Coronary artery (tissue), 2 donors: ENCODE data around the gene LSP1.

Experiments used
- DNase-seq: peaks from one replicate; pipeline ENCODE4 v3.0.0-alpha.2; 2017; ENCODE audit warnings: low spot score
- H3K27ac ChIP-seq, 2 donors: fragments of 200-600 bp; sonication (generic); one replicate each; pipeline ENCODE4 v1.5.1; 2016 to 2019
- H3K4me3 ChIP-seq: fragments of 200-600 bp; sonication (generic); 2 replicates; pipeline ENCODE4 v1.5.1; 2016; ENCODE audit warnings: mild to moderate bottlenecking, moderate library complexity
- TF ChIP-seq, protein P1 (sequence below): fragments of 200-600 bp; sonication (generic); IDR thresholded peaks from one replicate; pipeline ENCODE4 v1.5.1; 2019; ENCODE audit warnings: antibody characterized with exemption

The LSP1 gene

DNA sequence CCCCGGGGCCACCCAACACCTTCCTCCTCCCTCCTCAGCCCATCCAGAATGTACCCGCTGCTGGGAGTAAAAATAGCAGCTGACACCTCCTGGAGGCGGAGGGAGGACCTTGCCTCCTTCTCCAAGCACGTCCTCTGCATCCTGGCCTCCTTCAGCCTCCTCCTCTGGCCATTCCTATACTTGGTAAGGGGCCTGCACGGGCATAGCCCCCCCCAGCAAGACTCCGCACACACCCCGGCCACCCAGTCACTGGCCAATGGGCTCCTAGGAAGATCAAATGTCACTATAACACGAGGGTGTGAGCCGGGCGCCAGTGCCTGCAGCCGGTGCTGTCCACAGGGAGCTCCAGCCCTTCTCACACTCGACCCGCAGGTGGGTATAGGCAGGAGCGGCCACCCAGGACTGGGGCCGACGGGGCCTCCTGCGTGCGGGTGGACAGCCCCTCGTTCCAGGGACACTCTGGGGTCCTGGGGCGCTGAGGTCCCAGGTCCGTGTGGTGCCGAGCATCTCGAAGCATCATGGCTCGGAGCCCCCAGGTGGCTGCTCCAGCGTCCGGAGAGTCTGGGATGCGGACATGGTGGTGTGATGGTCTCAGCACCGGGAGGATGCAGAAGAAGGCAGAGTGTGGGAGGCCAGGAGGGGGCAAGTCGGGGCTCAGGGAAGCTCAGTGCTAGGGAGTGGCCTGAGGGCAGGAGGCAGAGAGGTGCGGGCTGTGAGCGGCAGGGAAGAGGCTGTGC, 66.7 kb downstream of the LSP1 start, which contains the start of gene TNNT3:
TNNT3 (plus strand) TSS at position 313 of the 737 bp plus-strand sequence. CDS start 3,172 bp downstream, outside the sequence.
- TF ChIP-seq, protein P1, sequence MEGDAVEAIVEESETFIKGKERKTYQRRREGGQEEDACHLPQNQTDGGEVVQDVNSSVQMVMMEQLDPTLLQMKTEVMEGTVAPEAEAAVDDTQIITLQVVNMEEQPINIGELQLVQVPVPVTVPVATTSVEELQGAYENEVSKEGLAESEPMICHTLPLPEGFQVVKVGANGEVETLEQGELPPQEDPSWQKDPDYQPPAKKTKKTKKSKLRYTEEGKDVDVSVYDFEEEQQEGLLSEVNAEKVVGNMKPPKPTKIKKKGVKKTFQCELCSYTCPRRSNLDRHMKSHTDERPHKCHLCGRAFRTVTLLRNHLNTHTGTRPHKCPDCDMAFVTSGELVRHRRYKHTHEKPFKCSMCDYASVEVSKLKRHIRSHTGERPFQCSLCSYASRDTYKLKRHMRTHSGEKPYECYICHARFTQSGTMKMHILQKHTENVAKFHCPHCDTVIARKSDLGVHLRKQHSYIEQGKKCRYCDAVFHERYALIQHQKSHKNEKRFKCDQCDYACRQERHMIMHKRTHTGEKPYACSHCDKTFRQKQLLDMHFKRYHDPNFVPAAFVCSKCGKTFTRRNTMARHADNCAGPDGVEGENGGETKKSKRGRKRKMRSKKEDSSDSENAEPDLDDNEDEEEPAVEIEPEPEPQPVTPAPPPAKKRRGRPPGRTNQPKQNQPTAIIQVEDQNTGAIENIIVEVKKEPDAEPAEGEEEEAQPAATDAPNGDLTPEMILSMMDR, result no peak
- no peak for DNase-seq
- peak within 1 kb of the TSS in 1 of 2 donors; percentile 81 for H3K27ac ChIP-seq
- no peak within 1 kb of the TSS for H3K4me3 ChIP-seq

DNA sequence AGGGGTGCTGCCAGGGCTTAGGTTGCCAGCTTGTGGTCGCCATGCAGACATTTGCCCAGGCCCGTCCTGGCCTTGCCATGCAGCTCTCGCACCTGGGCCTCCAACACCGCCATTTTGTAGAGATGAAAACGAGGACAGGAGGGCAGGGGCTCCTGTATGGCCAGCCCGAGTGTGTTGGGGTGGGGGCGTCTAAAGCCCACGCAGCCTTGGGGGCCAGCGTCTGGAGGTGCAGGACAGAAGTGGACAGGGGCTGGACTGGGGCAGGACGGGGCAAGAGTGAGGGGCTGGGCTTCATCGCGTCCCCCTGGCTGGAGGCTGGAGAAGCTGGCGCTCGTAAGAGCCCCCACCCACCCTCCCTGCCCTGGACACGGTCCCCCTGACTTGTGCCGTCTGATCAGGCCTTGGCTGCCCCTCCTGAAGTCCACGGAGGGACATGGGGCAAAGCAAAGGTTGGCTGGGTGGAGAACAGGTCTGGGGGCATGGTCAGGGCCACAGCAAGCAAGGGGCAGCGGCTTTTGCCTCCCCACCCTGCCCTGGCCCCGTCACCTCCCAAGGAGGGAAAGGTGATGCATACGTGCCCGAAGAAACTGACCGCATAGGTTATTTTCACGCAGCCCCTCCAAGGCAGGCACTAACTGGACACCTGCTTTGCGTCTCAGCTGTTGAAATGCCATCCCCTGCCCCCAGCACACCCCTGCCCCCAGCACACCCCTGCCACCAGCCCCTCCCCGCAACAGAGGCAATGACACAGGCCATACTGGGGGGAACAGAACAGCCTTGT, 67.4 kb downstream of the LSP1 start:
- TF ChIP-seq, protein P1, result no peak
- no peak for DNase-seq
- H3K27ac ChIP-seq, result peak overlapping the region in 1 of 2 donors; percentile 81
- H3K4me3 ChIP-seq, result no peak overlapping the region

DNA sequence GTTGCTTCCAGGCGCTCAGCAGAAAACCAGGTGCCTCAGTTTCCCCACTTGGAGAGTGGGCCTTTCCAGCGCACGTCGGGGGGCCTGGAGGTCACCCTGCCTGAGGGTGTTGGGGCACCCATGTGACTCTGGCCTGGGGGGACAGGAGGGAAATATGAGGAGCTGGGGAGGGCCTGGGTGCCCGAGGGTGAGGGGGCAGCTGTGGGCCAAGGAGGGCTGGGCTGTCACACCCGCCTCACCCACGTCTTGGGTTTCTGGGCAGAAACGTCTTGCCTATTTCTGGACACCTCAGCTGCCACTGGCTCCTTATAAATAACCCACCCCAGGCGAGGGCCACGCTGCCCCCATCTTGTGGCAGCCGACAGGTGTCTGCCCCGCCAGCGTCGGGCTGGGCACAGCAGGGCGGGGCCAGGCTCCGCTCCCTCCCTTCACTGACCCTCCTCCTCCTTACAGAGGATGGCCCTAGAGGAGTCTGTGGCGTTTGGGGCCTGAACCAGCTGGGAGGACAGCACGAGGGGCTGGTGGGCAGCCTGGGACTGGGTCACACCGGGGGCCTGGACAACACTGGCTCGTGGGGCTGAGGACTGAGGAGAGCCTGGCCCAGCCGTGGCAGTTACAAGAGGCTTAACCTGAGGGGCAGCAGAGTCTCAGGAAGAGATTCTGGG, 68.2 kb downstream of the LSP1 start:
- DNase-seq, result no peak
- H3K27ac ChIP-seq, result peak overlapping the region in 1 of 2 donors; percentile 81
- H3K4me3 ChIP-seq, result no peak overlapping the region
- TF ChIP-seq, protein P1, result no peak

DNA sequence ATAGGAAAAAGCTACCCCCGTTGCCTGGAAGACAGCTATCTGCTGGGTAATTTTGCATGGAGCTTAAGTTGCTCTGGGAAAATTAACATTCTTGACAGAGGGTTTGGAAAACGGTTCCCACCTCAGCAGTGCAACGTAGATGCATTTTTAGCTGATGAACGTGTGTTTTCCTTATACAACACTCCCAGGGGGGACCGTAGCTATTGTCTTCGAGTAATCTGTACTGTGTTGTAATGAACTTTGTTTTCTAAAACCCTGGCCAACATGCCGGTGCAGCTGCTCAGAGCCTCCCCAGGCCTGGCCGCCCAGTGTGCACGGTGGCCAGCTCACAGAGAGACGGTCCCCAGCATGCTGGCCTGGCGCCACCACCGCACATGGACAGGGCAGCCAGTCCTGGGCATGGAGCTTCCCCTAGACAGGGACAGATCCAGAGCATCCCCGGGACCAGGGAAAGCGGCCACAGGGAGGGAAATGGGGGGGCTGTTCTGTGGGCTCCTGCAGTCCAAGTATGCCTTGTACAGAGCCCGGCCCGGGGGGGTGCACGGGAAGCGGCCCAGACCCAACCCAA, 68.8 kb downstream of the LSP1 start:
- TF ChIP-seq, protein P1, result no peak
- H3K4me3 ChIP-seq, result no peak overlapping the region
- DNase-seq, result no peak
- peak overlapping the region in 1 of 2 donors; percentile 81 for H3K27ac ChIP-seq

DNA sequence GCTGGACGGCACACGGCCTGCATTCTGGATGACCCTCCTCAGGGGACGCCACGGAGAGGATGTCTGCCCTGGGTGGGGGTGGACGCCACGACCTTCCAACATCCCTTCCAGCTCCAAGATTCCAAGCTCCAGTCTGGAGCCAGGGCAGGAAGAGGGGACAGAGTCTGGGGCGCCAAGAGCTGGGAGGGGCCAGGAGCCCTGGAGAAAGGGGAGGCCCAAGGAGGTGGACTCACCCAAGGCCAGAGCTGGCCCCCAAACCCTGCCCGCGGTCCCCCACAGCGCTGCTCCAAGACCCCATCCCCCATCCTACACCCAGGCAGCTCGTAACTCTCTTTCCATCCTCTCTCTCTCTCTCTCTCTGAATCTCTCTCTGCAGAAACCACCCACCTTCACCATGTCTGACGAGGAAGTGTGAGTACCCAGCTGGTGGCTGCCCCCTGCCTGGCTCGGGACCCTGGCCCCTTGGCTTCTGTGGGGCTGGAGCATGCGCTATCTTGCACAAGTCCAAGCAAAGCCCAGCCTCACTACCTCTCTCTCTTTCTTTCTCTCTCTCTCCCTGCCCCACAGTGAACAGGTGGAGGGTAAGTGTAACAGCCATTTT, 69.7 kb downstream of the LSP1 start:
- Histone ChIP-seq H3K27ac (peak overlapping the region in 1 of 2 donors; percentile 81), H3K4me3 (no peak overlapping the region)
- TF ChIP-seq, protein P1, result no peak
- DNase-seq, result no peak

DNA sequence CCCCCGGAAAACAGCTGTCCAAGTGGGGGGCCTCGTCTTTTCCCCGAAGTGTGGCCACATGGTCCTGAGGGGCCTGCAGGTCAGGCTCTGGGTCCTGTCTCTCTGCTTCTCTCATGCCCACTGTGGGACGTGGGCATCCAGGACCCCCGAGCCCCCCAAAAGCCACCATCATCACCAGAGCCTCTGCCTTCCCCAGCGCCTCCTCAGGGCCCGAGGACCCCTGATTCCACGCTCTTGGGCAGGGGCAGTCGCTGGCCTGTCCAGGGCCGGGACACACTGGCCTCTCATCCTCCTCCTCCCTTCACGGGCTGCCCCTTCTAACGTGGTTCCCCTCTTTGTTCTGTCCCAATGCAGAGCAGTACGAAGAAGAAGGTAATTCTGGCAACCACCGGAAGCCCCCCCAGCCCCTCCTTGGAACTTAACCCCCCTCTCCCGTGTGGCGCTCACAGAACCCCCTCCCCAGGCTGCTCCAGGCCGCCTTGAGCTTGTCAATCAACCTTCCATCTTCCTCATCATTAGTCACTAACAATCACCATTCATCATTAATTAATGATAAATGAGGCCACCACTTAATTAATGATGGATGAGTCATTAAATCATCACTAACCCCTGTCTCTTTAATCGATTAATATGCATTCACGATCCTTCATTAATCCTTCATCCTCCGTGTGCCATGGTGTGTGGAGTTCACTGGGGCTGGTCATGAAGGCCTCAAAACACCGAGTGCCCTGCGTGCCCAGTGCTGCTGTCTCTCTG, 70.5 kb downstream of the LSP1 start:
- Histone ChIP-seq H3K27ac (peak overlapping the region in 1 of 2 donors; percentile 81), H3K4me3 (no peak overlapping the region)
- TF ChIP-seq, protein P1, result no peak
- DNase-seq, result no peak
